GM19463 (cell line): ENCODE measurements around the gene BRD3OS.
A peak's percentile ranks its signal among the peaks of the same experiment; 100 is the strongest.
"Not testable (repeated sequence)": the region's sequence is repeated elsewhere in the genome, so short reads cannot be mapped to it uniquely, and the experiment has no call there.

Experiments
- ATAC-seq: cut with Tn5 transposase; IDR thresholded peaks from one replicate; pipeline ENCODE4 v1.9.1; 2021; ENCODE audit warnings: mild to moderate bottlenecking, moderate library complexity; ENCODE audit not compliant: unreplicated experiment

The BRD3OS gene

DNA sequence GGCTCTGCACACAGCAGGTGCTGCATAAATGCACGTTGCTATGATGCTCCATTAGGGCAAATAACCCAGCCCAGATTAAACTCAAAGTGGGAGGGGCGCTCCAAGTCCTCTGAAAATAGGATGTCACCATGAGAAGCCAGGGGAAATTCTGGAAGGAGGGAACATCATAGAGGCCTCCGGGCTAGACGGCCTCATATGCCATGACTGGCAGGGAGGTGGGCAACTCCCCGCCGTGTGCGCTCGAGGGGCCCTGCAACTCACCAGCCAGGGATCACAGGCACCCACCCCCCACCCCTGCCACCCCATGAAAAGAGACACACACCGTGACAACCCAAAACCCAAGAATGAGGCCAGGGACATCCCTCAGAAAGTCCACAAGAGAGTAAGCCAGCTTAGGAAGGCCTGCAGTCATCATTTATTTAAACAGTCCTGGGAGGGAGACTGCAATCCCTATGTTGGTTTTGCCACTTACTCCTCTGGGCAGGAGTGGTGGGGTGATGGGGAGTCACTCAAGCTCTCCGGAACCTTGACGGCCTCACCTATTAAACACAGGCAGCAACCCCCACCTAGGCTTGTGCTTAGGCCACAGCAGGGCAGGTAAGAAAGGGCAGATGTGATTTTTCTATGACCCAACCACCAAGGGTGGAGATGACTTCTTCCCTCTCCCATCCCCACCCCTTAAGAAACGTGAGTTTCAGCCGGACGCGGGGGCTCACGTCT is 37.2 kb upstream of the BRD3OS start:
- ATAC-seq = no peak

DNA sequence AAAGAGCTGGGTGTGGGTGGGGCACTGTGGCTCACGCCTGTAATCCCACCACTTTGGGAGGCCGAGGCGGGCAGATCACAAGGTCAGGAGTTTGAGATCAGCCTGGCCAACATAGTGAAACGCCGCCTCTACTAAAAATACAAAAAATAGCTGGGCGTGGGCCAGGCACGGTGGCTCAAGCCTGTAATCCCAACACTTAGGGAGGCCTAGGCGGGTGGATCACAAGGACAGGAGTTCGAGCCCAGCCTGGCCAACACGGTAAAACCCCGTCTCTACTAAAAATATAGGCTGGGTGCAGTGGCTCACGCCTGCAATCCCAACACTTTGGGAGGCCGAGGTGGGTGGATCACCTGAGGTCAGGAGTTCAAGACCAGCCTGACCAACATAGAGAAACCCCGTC is 36.5 kb upstream of the BRD3OS start:
- ATAC-seq = not testable (repeated sequence)

DNA sequence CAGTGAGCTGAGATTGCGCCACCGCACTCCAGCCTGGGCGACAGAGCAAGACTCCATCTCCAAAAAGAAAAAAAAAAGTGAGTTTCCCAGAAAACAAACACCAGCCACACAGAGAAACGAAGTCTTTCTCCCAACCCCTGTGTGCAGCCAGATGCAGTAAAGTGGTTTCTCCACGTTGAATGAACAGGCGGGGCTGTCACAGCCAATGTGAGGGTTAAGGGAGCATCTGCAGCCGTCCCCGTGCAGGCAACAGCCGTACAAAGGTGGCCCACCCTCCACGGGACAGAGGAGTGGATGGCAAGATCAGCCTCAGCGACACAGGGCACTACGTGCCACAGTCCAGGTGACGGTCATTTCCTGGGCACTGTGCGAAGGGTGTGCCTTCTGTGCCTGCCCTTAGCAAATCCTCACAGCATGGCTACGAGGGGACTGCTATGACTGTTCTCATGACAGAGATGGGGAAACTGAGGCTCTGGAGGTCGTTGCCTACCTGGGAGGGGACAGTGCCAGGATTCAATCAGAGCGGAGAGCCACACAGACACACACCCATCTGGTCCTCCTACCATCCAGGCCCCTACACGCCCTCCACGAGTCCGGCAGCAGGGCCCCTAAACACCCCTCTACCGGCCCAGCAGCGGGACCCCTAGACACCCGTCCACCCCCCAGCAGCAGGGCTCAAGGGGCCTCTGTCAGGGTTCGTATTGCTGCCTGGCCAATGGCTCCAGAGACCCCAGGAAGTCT is 35.5 kb upstream of the BRD3OS start:
- ATAC-seq = no peak

DNA sequence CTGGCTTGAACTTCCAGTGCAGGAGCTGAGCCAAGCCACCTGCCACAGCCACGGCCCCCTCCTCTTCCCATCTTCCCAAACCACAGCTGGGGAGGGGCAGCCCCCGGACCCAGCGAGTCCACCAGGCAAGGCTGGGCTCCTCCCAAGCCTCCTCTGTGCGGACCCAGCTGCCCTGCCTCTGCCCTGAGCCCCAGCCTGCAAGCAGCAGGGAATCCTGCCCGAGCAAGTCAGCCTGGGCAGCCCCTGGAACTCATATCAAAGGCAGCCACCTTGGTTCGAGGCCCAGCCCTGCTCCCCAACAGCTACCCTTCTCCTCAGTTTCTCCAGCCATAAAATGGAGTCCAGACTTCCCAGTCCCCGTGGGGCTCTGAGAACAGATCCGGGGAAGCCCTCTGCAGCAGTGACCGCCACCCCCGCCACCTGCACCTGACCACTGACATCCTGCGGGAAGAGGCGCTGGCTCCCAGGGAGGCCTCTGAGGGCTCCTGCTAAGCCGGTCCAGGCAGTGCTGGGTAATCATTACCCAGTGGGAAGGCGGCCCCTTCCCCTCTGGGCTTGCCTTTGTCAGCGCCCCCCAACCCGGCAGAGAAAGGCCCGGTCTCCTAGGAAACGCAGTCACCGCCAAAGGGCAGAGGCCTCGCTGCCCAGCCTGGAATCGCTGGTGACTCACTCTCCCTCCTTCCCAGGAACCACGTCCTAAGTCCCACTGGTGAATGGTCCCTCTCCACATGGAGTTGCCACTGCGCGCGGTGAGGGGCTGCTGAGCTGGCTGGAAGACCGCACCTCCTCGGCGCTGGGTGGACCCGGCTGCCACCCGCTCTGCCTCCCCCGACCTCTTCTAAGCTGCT is 34.7 kb upstream of the BRD3OS start:
- no peak for ATAC-seq

DNA sequence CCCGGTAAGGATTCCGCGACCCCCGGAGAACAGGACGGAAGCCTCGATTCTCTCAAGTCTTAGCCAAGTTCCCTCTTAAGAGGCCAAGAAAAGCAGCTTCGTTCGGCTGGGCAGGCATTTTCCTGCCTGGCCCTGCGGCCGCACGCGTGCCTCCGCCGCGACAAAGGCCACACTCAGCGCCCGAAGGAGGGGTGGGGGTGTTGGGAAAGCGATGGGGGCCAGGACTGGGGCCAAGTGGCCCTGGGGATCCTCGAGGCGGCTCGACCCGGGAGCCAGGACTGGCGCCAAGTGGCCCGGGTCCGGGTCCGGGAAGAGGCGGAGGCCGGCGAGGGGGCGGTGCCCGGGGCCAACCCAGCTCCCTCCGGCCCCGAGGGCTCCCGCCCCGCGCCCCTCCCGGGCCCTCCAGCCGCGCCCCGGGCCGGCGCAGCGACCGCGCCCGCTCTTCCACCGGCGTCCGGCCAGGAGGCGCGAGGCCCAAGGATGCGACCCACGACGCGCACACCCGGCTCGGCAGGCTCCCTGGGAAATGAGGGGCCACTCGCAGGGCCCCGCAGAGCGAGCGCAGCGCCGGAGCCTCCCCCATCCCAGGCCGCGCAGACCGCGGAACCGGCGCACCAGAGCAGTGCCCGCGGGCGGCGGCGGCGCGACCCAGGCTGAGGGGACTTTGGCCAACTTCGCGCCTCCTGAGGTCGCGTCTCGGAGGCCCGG is 33.9 kb upstream of the BRD3OS start:
- ATAC-seq = peak; percentile 18

DNA sequence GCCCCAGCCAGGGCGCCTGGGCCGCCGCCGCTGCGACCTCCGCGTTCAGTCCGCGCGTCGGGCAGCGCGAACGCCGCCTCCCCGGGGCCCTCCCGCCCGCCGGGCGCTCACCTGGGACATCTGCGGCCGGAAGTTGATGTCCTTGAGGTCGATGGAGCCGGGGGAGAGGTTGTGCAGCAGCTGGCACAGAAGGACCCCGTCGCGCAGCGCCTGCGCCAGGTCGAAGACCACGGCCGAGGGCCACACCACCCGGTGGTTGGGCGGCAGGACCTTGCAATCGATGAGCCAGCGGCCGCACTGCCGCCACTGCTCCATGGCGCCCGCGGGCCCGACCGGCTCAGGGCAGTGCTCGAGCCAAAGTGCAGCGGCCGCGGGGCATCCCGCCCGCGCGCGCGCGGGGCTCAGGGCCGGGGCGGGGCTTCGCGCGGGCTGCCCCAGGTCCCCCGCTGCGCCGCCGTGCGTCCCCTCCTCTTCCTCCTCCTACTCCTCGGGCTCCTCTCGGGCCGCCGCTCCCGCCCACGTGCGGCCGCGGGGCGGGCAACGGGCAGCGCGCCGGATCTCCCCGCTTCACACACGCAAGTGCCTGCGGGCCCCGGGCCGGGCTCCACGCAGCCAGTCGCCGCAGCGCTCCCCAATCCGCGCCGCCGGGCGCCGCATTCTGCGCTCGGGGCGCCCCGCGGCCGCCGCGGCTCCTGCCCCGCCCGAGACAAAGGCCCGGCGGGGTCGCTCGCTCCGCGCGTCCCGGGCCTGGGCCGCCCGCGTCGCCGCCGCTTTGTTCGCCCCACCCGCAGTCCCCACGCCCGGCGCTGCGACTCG is 33.1 kb upstream of the BRD3OS start, which contains the start of gene VAV2:
Gene VAV2 (minus strand): TSS at position 361 of the 816 bp plus-strand sequence. CDS start 46 bp downstream, at position 315.
- peak; percentile 59 for ATAC-seq

DNA sequence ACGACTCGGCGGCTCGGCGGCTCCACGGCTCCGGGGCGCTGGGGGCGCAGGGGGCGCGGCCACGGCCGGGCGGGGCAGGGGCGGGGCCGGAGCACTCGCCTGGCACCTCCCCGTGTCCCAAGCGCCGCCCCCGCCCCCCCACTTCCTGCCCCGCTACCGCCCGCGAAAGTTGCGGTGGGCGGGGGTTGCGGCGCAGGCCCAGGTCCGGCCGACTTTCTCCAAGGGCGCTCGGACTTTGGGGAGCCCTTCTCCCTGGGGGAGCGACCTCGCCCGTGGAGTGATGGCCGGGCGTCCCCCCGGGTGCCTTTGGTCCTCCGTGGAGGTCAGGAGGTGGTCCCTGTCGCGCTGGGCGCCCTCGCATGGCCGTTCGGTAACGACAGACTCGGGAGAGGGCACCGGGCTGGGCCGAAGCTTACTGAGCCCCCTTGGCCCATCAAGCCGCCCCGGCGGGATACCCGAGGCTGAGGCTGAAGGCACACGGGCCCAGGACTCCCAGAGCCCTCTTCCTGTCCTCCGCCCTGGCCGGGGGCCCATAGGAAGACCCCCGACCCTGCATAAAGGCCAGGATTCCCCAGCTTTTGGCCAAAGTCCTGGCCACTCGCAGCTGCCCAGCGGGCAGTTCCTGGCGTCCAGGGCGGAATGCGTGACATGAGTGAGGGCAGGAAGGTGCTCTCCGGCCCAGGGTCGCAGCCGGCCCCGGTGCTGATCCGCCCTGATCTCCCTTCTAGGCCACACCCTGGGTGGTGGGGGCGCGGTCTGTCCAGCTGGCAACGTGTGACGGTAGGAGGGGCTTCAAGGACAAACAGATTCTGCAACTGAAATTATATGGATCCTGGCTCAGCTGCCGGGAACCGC is 32.3 kb upstream of the BRD3OS start:
- ATAC-seq = peak; percentile 45

DNA sequence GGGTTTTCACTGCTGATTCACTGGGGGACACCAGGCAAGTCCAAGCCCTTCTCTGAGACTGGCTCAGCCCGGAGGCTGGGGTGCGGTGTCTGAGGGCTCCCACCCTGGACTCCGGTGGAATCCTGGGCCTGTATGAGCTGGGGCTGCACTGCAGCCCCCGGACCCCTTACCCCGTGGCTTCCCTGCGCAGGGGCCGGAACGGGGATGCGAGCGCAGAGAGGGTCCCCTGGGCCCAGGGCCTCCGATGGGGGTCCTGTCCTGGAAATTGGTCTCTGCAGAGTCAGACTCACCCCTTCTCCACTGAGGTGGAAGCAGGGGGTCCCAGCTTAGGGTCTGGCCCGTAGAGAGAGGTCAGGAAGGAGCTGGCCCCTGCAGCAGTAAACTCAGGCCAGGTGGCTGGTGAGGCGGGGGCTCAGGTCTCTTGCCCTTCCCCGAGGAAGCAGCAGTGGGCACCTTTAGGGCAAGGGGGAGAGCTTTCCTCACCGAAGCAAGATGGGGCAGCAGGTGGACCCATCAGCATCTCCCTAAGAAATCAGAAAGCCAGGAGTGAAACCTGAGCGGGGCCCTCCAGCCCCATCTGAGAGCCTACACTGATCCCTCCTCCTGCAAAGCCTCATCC is 31.5 kb upstream of the BRD3OS start:
- no peak for ATAC-seq

DNA sequence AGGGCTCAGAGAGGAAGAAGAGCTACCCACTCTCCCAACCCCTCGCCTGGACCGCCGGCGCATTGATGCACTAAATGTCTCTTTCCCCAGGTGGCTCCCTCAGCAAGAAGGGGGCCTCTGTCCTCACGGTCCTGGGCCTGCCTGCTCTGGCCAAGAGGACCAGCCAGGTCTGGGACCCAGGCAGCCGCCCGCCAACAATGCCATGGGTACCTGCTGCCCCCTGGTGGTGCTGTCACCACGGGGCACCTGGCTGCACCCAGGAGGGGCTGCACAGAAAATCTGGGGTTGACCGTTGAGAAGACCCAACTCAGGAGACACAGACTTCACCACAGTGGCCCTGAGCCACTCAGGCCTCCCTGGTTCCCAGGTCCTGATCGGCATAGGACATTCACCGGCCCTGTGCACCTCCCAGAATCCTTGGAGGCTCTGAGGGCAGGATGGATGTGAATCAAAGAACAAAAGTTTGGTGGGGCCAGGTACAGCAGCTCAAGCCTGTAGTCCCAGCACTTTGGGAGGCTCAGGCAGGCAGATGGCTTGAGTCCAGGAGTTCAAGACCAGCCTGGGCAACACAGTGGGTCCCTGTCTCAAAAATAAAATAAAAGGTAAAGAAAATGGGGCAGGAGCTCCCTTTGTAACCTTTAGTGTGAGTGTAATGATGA is 30.8 kb upstream of the BRD3OS start:
- ATAC-seq = no peak

DNA sequence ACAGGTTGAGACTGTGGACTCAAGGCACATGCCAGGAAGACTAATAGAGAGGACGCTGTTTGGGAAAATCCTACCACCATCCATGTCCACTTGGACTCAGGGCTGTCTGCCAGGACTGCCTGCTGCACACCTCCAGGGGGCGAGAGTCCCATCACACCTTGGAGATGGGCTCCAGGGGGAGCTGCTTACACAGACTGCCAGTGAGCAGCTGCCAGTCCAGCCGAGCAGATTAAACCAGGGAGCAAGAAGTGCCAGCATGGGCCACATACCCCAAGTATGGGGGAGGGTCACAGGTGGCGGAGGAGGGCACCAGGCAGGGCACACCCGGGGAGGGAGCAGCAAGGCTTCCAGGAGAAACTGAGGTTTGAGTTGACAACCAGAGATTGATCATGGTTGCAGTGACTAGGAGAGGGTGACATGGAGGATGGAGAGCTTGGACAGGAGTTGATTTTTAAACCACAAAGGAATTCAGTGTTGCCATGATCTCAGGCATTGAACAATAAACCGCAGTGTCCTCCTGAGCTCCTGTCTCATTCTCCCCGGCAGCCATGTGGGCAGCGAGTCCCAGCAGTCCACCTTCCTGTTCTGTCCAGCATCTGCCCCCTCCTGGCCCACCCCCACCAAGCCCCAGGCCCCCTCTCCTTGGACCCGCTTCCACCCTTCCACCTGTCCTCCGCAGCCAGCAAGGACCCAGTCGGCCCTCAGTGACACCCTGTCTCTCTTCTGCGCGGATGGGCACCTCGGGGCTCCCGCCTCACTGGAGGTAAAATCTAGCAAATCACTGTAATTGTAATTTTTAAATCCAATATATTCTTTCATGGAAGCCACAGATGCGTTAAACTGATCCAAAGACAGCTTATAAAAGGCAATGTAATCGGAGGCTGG is 30.0 kb upstream of the BRD3OS start:
- no peak for ATAC-seq

DNA sequence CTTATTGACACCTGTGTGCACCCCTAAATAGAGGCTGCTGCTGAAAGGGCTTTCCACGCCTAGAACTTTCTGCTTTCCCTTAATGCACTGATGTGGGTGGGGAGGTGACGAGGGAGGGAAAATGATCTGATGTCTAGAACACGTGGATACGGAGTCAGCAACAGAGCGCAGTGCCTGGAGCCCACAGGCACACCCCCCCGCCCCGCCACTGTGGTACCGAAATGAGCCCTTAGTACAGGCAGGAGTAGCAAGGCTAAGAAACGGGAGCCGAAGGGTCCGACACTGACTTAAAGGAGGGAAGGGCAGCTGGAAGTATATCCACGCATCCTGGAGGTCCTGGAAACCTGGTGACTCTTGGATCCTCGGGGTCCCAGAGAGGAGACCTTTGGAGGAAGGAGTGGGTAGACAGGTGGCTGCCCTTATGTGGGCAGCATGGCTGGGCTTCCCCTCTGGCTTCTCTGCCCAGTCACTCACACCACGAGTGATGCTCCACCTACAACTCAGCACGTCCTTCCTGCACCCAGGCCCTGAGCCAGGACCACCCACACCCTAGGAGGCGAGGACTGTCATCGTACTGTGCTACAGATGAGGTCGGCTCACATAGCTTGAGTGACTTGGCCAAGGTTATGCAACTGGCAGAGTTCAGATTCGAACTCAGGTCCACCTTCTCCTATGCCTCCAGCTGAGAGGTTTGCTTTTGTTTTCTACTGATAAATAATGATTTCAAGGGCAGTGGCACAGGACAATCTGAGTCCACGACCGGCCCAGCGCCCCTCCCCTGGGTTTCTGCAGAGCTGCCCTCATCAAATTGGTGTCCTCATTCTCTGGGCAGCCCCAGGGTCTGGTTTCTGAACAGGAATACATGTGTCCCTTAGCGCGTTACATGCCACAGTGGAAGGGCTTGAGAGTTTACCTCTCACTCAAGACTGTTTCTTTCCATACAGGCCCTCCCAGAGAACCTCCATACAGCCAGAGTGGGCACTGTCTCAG is 28.5 kb upstream of the BRD3OS start:
- ATAC-seq = no peak

DNA sequence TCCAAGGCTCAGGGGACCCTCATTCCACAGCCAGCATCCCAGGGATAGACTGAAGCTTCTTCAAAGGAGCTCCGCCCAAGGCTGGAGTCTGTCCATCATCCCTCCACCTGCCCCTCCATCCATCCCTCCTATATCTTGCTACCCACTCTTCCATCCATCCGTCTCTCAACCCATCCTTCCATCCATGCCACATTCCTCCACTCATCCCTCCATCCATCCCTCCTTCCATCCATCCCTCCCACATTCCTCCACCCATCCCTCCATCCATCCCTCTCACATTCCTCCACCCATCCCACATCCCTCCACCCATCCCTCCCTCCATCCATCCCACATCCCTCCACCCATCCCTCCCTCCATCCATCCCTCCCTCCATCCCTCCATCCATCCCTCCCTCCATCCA is 27.7 kb upstream of the BRD3OS start:
- no peak for ATAC-seq

DNA sequence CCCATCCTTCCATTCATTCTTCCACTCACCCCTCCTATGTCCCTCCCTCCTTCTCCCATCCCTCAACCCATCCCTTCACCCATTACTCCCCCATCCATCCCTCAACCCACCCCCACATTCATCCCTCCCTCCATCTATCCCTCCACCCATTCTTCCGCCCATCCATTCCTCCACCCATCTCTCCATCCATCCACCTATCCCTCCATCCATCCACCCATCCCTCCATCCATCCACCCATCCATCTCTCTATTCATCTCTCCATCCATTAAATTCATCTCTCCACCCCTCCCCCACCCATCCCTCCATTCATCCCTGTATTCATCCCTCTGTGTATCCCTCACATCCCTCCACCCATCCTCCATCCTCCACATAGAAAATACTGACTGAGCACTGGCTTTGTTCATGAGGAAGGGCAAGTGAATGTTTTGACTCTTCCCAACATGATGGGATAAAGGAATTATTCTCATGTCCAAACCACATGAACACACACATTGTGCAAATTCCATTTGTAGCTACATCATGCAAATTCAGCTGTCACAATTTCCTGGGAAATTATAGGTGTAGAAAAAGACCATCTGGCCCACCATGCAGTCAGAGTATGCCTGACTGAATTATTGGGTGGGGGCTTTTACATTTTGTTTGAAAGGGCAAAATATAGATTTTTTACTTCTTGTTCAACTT is 26.2 kb upstream of the BRD3OS start:
- ATAC-seq = no peak

DNA sequence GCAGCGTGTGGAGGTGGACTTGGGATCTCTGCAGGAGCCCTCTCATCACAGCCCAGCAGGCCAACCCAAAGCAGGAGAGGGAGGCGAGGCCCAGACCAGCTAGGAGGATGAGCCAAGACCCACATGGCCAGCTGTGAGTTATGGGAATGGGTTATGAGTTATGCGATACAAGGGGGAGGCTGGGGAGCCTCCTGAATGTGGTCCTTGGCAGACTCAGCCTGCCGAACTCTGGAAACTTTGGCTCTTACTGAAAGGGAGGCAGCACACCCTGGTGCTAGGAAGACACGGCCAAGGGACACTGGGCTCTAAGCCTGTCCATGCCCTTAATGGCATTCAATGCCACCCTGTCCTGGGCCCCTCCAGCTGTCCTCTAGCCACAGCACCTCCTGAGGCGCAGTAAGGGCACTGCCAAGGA is 25.4 kb upstream of the BRD3OS start:
- ATAC-seq = no peak

DNA sequence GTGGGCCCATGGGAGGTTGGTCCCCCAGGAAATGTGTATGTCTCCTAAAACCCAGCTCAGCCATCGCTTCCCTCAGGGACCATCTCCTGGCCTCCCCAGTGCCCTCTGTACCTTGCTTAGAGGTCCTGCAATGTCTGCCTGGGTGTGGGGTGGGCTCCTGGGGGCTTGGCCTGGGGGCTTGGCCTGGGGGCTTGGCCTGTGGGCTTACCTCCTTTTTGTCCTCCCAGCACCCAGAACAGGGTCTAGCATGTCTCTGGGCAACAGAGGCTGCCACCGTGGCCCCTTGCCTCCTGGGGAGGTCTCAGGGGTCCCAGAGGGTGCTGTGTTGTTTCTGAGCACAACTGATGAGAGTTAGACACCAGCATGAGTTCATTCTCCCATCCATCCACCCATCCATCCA is 22.5 kb upstream of the BRD3OS start:
- no peak for ATAC-seq
